NB4 (cell line): ENCODE results near the gene CYP19A1.

ENCODE experiments used
- MYC ChIP-seq: IDR thresholded peaks from 2 replicates; pipeline ENCODE4 v1.6.1; 2011; ENCODE audit warnings: low read depth, low read length
- POLR2A ChIP-seq: IDR thresholded peaks from 2 replicates; pipeline ENCODE4 v1.6.1; 2011; ENCODE audit warnings: mild to moderate bottlenecking; ENCODE audit not compliant: insufficient read length; ENCODE audit errors: extremely low read depth
- TF ChIP-seq, protein P1 (sequence below): IDR thresholded peaks from one replicate; pipeline ENCODE4 v1.5.1; 2012; ENCODE audit warnings: low read depth, low read length

DNA sequence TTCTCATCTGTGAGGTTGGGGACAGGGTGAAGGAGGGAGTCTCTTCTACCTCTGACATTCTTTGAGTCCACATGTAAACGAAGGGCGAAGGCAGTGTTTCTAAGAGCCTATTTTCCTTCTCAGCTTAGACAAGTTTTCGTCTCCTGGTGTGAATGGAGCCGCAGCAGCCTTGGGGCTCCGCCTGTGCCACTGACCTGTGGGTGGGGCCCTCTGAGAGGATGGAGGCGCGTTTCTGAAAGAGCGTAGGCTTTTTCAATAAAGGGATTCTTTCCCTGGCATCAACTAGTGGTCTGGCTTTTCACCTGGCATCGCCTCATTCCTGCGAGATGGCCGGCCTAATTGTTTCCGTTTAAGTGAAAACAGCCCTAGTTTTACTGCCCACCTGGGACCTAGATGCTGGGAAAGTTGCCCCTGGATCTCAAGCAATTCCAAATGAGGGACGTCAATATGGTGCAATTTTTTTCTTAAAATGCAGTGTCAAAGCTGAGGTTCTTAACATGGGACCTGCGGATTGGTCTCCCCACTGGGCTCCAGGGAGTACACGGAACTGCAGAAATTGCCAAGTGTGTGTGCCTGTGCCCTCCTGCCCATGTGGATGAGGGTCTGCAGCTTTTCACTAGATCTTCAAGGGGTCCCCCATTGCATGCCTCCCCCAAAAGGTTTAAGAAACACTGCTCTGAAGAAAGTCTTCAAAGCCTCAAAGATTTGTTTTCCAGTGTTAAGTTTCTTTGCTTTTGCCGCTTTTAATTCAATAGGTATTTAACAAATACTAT, 4.0 kb upstream of the CYP19A1 start:
- TF ChIP-seq, protein P1, sequence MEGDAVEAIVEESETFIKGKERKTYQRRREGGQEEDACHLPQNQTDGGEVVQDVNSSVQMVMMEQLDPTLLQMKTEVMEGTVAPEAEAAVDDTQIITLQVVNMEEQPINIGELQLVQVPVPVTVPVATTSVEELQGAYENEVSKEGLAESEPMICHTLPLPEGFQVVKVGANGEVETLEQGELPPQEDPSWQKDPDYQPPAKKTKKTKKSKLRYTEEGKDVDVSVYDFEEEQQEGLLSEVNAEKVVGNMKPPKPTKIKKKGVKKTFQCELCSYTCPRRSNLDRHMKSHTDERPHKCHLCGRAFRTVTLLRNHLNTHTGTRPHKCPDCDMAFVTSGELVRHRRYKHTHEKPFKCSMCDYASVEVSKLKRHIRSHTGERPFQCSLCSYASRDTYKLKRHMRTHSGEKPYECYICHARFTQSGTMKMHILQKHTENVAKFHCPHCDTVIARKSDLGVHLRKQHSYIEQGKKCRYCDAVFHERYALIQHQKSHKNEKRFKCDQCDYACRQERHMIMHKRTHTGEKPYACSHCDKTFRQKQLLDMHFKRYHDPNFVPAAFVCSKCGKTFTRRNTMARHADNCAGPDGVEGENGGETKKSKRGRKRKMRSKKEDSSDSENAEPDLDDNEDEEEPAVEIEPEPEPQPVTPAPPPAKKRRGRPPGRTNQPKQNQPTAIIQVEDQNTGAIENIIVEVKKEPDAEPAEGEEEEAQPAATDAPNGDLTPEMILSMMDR, result no peak
- TF ChIP-seq POLR2A, result no peak
- TF ChIP-seq MYC, result no peak
